CD8-positive, alpha-beta memory T cell (primary cell): ENCODE measurements around the gene FANCC. TPM values are rescaled to one million over a fixed set of nuclear protein-coding genes. Genes with fewer than 3 reads are reported as not detected.
"Not testable (repeated sequence)": the region's sequence is repeated elsewhere in the genome, so short reads cannot be mapped to it uniquely, and the experiment has no call there.

Source experiments
- CTCF ChIA-PET: fragments of 350-600 bp; sonication (Branson Sonifier 250); formaldehyde crosslinking; loops from one replicate; lab custom pipeline; 2021; ENCODE audit warnings: antibody characterized with exemption; lab: Charles Lee
- POLR2A ChIA-PET: fragments of 350-600 bp; sonication (Branson Sonifier 250); formaldehyde crosslinking; loops from one replicate; lab custom pipeline; 2021; ENCODE audit warnings: antibody characterized with exemption; lab: Charles Lee
- DNase-seq, 5 donors: peaks; one replicate each; pipeline versions ENCODE4 v3.0.0 to v3.0.0-alpha.2; 2020 to 2022; ENCODE audit warnings: mixed read lengths in 1 of 5
- H3K27ac ChIP-seq: one replicate; pipeline ENCODE4 v1.7.0; 2013; ENCODE audit warnings: low read depth, mild to moderate bottlenecking, low read length, moderate library complexity
- H3K27me3 ChIP-seq: 2 replicates; pipeline ENCODE4 v1.7.0; 2013; ENCODE audit warnings: low read length, mild to moderate bottlenecking; ENCODE audit not compliant: insufficient read depth, poor library complexity, severe bottlenecking
- H3K36me3 ChIP-seq: 2 replicates; pipeline ENCODE4 v1.7.0; 2013; ENCODE audit warnings: mild to moderate bottlenecking, low read length, moderate library complexity; ENCODE audit not compliant: insufficient read depth
- H3K4me1 ChIP-seq: 2 replicates; pipeline ENCODE4 v1.7.0; 2013; ENCODE audit warnings: mild to moderate bottlenecking, low read length, moderate library complexity; ENCODE audit not compliant: insufficient read depth
- H3K4me3 ChIP-seq: 2 replicates; pipeline ENCODE4 v1.7.0; 2013; ENCODE audit warnings: mild to moderate bottlenecking, low read length
- H3K9me3 ChIP-seq: 2 replicates; pipeline ENCODE4 v1.7.0; 2013; ENCODE audit warnings: mild to moderate bottlenecking, low read length
- H3K27ac Mint-ChIP-seq, 8 donors: one replicate each; pipeline ENCODE4 v1.8.0; 2020 to 2021; ENCODE audit warnings: mixed read lengths in 8 of 8, mild to moderate bottlenecking in 6 of 8, inconsistent platforms in 3 of 8, moderate library complexity in 3 of 8
- H3K27me3 Mint-ChIP-seq, 2 donors: one replicate each; pipeline ENCODE4 v1.8.0; 2020 to 2021; ENCODE audit warnings: mixed read lengths in 2 of 2, mild to moderate bottlenecking in 1 of 2, moderate library complexity in 1 of 2
- H3K36me3 Mint-ChIP-seq, 3 donors: one replicate each; pipeline ENCODE4 v1.8.0; 2020 to 2021; ENCODE audit warnings: mixed read lengths in 3 of 3, inconsistent platforms in 1 of 3, mild to moderate bottlenecking in 1 of 3
- H3K4me1 Mint-ChIP-seq, 3 donors: one replicate each; pipeline ENCODE4 v1.8.0; 2020 to 2021; ENCODE audit warnings: mixed read lengths in 3 of 3, inconsistent platforms in 1 of 3, mild to moderate bottlenecking in 1 of 3
- H3K4me3 Mint-ChIP-seq, 7 donors: one replicate each; pipeline ENCODE4 v1.8.0; 2020 to 2021; ENCODE audit warnings: mixed read lengths in 7 of 7, mild to moderate bottlenecking in 6 of 7, moderate library complexity in 4 of 7, inconsistent platforms in 2 of 7
- H3K9me3 Mint-ChIP-seq, 5 donors: one replicate each; pipeline ENCODE4 v1.8.0; 2020 to 2022; ENCODE audit warnings: mixed read lengths in 5 of 5, mild to moderate bottlenecking in 3 of 5, moderate library complexity in 2 of 5, inconsistent platforms in 1 of 5
- polyA plus RNA-seq: library from polyadenylated mRNA; unstranded; fragments of 300-500 nt; fragmentation: Illumina TruSeq; gene quantifications from one replicate; pipeline ENCODE4 v1.2.3, GENCODE V29; 2021
- total RNA-seq, 2 experiments: library from RNA; stranded (reverse); gene quantifications; one replicate each; pipeline ENCODE4 v1.2.3, GENCODE V29; 2021

FANCC gene
- total and polyA plus RNA-seq, 3 experiments from 2014 or later = 2.7 to 18.5 (median 18.0) TPM

DNA sequence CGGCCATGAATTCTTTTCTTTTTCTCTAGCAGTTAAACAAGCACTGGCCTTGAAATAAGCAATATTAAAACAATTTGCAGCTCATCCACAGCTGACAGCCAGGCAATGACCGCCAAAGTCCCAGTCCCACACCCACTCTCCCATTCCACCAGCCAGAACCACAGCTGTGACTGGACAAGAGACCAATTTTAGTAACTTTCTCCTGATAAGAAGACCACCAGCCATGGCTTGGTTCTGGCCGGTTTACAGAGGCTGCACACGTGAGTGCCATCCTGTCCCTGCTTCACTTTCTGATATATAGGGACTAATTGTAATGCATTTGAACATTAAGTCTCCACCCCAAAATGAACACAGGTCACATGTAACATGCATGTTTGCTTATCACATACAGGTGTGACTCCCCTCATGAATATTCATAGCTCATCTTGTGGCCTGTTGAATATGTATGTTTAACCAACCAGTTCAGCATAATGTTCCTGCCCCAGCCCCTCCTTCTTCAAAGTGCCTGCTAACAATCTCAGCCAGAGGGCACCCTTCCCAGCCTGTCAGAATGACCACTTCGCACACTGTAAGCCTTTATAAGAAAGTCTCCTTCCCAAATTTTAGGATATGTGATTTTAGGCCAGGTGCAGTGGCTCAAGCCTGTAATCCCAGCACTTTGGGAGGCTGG is 23.9 kb upstream of the FANCC start:
- Mint-ChIP-seq H3K4me3 (no peak overlapping the region), H3K36me3 (no peaks in the 10 kb centered on the region), H3K27me3 (peaks cover 7 to 10% of the 10 kb centered on the region in 2 donors), H3K27ac (no peak overlapping the region), H3K9me3 (no peaks in the 10 kb centered on the region), H3K4me1 (peaks cover 4 to 11% (median 11%) of the 10 kb centered on the region in 3 donors)
- ChIA-PET POLR2A (no interaction called here), CTCF (no interaction called here)
- Histone ChIP-seq H3K4me3 (no peak overlapping the region), H3K9me3 (no peaks in the 10 kb centered on the region), H3K27ac (no peak overlapping the region), H3K4me1 (no peaks in the 10 kb centered on the region), H3K27me3 (no peaks in the 10 kb centered on the region), H3K36me3 (no peaks in the 10 kb centered on the region)
- no peak for DNase-seq

DNA sequence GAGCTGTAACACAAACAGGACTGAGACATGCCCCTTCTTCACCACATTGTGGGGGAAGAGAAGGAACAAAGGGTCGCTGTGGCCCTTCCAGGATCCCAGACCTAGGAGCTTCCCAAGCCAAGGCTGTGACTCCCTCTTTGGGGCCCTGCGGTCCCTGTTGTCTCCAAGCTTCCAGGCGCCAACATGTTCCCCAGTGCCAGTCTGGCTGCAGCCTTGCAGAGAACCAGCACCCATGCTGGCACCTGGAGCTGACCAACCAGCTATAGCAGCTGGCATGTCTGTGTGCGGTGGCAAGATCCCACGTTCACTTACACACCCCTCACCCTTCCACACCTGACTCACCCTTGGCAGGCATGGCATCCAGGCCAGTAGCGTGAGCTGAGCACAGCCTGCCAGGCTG is 20.7 kb upstream of the FANCC start:
- no peaks in the 10 kb centered on the region for H3K9me3 Mint-ChIP-seq
- no peak overlapping the region for H3K27ac Mint-ChIP-seq
- H3K4me1 ChIP-seq = no peaks in the 10 kb centered on the region
- H3K4me3 Mint-ChIP-seq = no peak overlapping the region
- DNase-seq = no peak
- CTCF ChIA-PET = no interaction called here
- no peaks in the 10 kb centered on the region for H3K27me3 ChIP-seq
- H3K4me3 ChIP-seq = no peak overlapping the region
- peaks cover 3 to 25% of the 10 kb centered on the region in 2 donors for H3K27me3 Mint-ChIP-seq
- POLR2A ChIA-PET = no interaction called here
- H3K36me3 ChIP-seq = no peaks in the 10 kb centered on the region
- no peak overlapping the region for H3K27ac ChIP-seq
- H3K9me3 ChIP-seq = no peaks in the 10 kb centered on the region
- peaks cover 0 to 2% (median 2%) of the 10 kb centered on the region in 3 donors for H3K4me1 Mint-ChIP-seq
- no peaks in the 10 kb centered on the region for H3K36me3 Mint-ChIP-seq

DNA sequence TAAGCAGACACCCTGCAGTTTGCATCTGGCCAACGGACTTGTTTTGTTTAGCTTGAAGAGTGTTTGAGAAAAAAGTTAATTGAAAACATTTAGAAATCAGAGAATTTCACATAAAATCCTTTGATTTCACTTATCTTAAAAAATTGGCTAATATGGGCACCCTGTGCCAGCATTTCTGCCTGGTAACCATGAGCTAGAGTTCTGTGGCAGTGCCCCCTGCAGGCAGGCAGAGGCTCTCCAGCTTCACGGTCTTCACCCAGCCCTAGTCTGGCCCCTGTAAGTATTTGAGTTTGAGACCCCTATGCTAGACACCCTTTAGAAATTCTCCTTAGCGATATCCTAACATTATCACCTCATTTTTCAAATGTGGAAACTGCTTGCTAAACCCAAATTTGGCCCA is 18.8 kb upstream of the FANCC start:
- peaks cover 5 to 39% of the 10 kb centered on the region in 2 donors for H3K27me3 Mint-ChIP-seq
- peak in 1 of 5 donors; percentile 20 for DNase-seq
- Histone ChIP-seq H3K36me3 (no peaks in the 10 kb centered on the region), H3K27ac (no peak overlapping the region), H3K4me3 (no peak overlapping the region), H3K27me3 (no peaks in the 10 kb centered on the region), H3K9me3 (no peaks in the 10 kb centered on the region), H3K4me1 (no peaks in the 10 kb centered on the region)
- CTCF ChIA-PET = interaction anchor here (0.6 to 1.0 kb wide), 4 partner anchors 9 to 24 kb away, joined by 3 read pairs; no protein-coding TSS in a partner anchor
- no peaks in the 10 kb centered on the region for H3K36me3 Mint-ChIP-seq
- H3K4me1 Mint-ChIP-seq = no peaks in the 10 kb centered on the region
- H3K27ac Mint-ChIP-seq = no peak overlapping the region
- no peaks in the 10 kb centered on the region for H3K9me3 Mint-ChIP-seq
- H3K4me3 Mint-ChIP-seq = no peak overlapping the region
- POLR2A ChIA-PET = interaction anchor here (0.6 kb wide), 1 partner anchor 8 kb away, joined by 3 read pairs; no protein-coding TSS in a partner anchor

DNA sequence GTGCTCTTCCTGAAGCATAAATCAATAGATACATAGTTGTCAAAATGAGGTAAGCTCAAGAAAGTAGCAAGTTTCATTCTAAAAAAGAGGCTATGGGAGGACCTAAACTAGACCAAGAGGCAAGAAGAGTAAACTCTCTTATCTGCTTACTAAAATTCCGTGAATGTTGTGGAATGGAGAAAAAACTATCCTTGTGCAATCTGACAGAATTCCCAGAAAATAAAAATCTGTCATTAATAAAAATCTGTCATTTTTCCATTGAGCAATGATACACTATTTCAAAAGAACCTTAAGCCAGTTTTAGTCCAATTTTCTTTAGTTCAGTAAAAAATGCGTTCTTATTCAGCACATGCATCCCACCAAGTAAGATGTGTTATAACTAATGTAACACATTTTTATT is 15.9 kb upstream of the FANCC start:
- Mint-ChIP-seq H3K27me3 (peaks cover 5 to 50% of the 10 kb centered on the region in 2 donors), H3K4me3 (no peak overlapping the region), H3K9me3 (no peaks in the 10 kb centered on the region), H3K36me3 (no peaks in the 10 kb centered on the region), H3K4me1 (no peaks in the 10 kb centered on the region), H3K27ac (peak overlapping the region in 1 of 8 donors; percentile 84)
- no peaks in the 10 kb centered on the region for H3K4me1 ChIP-seq
- no peaks in the 10 kb centered on the region for H3K36me3 ChIP-seq
- H3K9me3 ChIP-seq = no peaks in the 10 kb centered on the region
- POLR2A ChIA-PET = interaction anchor here (0.6 kb wide), 1 partner anchor 61 kb away, joined by 6 read pairs; no protein-coding TSS in a partner anchor
- no peak overlapping the region for H3K4me3 ChIP-seq
- H3K27ac ChIP-seq = no peak overlapping the region
- CTCF ChIA-PET = interaction anchor here (1.5 kb wide), 1 partner anchor 13 kb away, joined by 4 read pairs; no protein-coding TSS in a partner anchor
- no peaks in the 10 kb centered on the region for H3K27me3 ChIP-seq
- no peak for DNase-seq

DNA sequence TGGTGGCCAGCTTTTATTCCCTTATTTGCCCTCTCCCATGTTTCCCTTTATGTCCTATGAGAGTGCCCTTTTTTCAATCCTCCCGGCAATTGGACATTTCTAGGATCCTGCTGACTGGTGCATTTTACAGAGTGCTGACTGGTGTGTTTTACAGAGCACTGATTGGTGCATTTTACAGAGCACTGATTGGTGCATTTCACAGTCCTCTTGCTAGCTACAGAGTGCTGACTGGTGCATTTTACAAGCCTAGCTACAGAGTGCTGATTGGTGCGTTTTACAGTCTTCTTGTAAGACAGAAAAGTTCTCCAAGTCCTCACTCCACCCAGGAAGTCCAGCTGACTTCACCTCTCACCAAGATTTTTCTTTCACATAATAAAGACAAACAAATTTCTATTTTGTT is 15.4 kb upstream of the FANCC start:
- H3K4me1 Mint-ChIP-seq = no peaks in the 10 kb centered on the region
- Histone ChIP-seq H3K27ac (no peak overlapping the region), H3K4me3 (no peak overlapping the region), H3K4me1 (no peaks in the 10 kb centered on the region), H3K9me3 (no peaks in the 10 kb centered on the region), H3K27me3 (no peaks in the 10 kb centered on the region), H3K36me3 (no peaks in the 10 kb centered on the region)
- no peak overlapping the region for H3K4me3 Mint-ChIP-seq
- ChIA-PET POLR2A (interaction anchor here (0.6 kb wide), 1 partner anchor 61 kb away, joined by 6 read pairs; no protein-coding TSS in a partner anchor), CTCF (interaction anchor here (1.5 kb wide), 1 partner anchor 13 kb away, joined by 4 read pairs; no protein-coding TSS in a partner anchor)
- no peaks in the 10 kb centered on the region for H3K9me3 Mint-ChIP-seq
- H3K27me3 Mint-ChIP-seq = peaks cover 5 to 48% of the 10 kb centered on the region in 2 donors
- H3K36me3 Mint-ChIP-seq = no peaks in the 10 kb centered on the region
- no peak overlapping the region for H3K27ac Mint-ChIP-seq
- no peak for DNase-seq

DNA sequence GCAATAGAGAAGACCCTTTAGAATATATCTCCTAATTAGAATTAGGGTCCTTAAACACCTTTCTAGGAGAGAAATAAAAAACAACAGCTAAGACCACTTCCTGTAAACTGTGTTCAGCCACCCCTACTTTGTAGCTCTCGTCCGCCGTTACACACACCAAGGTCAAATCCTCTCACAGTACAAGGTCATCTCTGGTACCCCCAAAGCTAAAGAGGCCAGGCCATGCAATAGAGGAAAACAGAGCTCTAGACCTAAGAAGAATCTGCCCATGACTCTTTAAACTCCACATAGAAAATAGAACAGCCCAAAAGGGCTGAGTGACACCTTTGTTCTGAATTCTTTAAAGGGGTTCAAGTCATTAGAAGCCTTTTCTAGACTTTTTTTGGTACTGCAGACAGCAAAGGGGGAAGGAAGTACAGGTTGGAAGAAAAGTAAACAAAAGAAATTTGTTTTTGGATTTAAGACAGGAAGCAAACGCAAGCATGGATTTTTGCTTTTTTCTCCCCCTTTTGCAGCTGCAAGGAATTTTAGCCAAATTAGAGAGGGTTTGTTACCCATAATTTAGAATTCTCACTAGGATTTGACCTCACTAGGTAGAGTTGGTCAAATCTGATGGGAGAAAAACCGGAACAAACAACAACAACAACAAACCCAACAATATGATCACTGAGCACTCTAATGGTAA is 13.4 kb upstream of the FANCC start:
- CTCF ChIA-PET = interaction anchor here (0.6 kb wide), 1 partner anchor 1679 kb away, joined by 3 read pairs; no protein-coding TSS in a partner anchor
- H3K36me3 Mint-ChIP-seq = peaks cover 0 to 2% (median 0%) of the 10 kb centered on the region in 3 donors
- Histone ChIP-seq H3K9me3 (no peaks in the 10 kb centered on the region), H3K4me1 (no peaks in the 10 kb centered on the region), H3K36me3 (no peaks in the 10 kb centered on the region), H3K27me3 (no peaks in the 10 kb centered on the region), H3K27ac (no peak overlapping the region), H3K4me3 (no peak overlapping the region)
- H3K27me3 Mint-ChIP-seq = peaks cover 2 to 49% of the 10 kb centered on the region in 2 donors
- no peak overlapping the region for H3K27ac Mint-ChIP-seq
- POLR2A ChIA-PET = no interaction called here
- H3K4me3 Mint-ChIP-seq = no peak overlapping the region
- peaks cover 2 to 11% (median 6%) of the 10 kb centered on the region in 5 donors for H3K9me3 Mint-ChIP-seq
- DNase-seq = no peak
- no peaks in the 10 kb centered on the region for H3K4me1 Mint-ChIP-seq

DNA sequence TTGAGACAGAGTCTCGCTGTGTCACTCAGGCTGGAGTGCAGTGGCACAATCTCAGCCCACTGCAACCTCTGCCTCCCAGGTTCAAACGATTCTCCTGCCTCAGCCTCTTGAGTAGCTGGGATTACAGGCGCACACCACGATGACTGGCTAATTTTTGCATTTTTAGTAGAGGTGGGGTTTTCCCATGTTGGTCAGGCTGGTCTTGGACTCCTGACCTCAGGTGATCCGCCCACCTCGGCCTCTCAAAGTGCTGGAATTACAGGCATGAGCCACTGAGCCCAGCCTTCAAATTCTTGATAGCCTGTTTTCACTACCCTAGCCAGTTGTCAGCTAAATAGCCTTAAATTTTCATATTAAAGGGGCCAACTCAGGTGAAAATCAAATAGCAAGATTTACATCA is 11.6 kb upstream of the FANCC start:
- POLR2A ChIA-PET, H3K27me3 ChIP-seq, H3K4me3 Mint-ChIP-seq, H3K36me3 Mint-ChIP-seq, H3K36me3 ChIP-seq, H3K4me1 ChIP-seq, CTCF ChIA-PET, H3K4me3 ChIP-seq, H3K4me1 Mint-ChIP-seq, H3K9me3 ChIP-seq, H3K27ac ChIP-seq, H3K27ac Mint-ChIP-seq, DNase-seq: not testable (repeated sequence)
- peaks cover 2 to 36% of the 10 kb centered on the region in 2 donors for H3K27me3 Mint-ChIP-seq
- H3K9me3 Mint-ChIP-seq = peaks cover 2 to 11% (median 6%) of the 10 kb centered on the region in 5 donors
